ENCODE data around the gene PADI1.

- TF ChIP-seq POLR2A (IDR thresholded peaks at IDR 0.05; ENCODE audit: low read length) (no peak), GATA1 (IDR thresholded peaks at IDR 0.05; ENCODE audit: low read depth, low read length) (no peak)
Measured at GRCh38 chr1:17173217-17173616, 31.7 kb upstream of the PADI1 start.

Data from erythroblast (primary cell).